GM19467 (cell line): Measurements from ENCODE around the gene FHOD1.

Experiments
- ATAC-seq: cut with Tn5 transposase; IDR thresholded peaks from one replicate; pipeline ENCODE4 v1.9.1; 2021; ENCODE audit warnings: mild to moderate bottlenecking, moderate library complexity; ENCODE audit not compliant: unreplicated experiment

The FHOD1 gene

GRCh38 chr16:67277999-67278772 is 30.9 kb upstream of the FHOD1 start:
- ATAC-seq = no peak

DNA sequence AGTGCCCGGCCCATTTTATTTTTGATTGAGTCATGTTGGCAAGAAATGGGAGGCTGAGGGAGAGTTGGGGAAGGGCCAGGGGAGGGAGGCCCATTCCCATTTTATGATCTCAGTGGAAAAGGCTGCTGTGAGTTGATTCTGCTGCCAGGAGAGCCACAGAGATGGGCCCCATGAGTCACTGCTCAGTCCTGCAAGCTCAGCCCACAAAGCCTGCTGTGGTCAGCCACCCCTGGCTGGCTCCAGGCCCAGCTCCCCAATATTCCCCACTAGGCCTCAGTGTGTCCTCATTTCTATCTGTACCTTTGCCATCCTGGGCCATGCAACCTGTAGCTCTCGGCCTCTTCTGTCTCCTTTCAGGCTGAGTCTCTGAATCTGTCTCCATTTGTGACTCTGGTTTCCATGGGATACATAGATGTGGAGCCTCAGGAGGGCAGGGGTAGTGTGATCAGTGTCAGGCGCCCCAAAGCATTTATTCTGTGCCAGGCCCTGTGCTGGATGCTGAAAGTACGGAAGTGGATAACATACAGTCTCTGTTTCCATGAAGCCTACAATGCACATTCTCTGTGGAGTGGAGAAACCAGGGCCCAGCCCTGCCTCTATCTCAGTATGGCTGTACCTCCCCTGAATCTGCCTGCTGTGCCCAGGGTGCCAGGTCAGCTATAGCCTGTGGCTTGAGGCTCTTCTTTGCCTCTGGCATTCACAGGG is 30.2 kb upstream of the FHOD1 start:
- no peak for ATAC-seq

GRCh38 chr16:67275321-67275720 is 28.0 kb upstream of the FHOD1 start:
- no peak for ATAC-seq

- ATAC-seq = no peak
Measured at GRCh38 chr16:67271446-67271845, 24.2 kb upstream of the FHOD1 start.

DNA sequence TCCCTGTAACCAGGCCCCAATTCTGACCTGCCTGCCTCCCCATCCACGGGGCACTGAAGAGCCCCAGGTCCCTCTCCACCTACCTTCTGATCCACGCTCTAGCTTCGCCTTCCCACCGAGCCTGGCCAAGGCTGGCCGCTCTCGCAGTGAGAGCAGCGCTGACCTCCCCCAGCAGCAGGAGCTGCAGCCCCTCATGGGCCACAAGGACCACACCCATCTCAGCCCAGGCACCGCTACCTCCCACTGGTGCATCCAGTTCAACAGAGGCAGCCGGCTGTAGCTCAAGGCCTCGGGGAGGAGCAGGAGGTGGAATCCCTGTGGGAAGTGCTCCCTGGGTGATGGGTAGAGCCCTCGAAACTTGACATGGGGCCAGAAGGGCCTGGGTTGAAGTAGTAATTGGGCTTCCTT is 23.7 kb upstream of the FHOD1 start:
- no peak for ATAC-seq

- ATAC-seq = no peak
Measured at GRCh38 chr16:67269766-67270165, 22.5 kb upstream of the FHOD1 start.

- ATAC-seq = no peak
Measured at GRCh38 chr16:67268136-67268579, 20.9 kb upstream of the FHOD1 start.

DNA sequence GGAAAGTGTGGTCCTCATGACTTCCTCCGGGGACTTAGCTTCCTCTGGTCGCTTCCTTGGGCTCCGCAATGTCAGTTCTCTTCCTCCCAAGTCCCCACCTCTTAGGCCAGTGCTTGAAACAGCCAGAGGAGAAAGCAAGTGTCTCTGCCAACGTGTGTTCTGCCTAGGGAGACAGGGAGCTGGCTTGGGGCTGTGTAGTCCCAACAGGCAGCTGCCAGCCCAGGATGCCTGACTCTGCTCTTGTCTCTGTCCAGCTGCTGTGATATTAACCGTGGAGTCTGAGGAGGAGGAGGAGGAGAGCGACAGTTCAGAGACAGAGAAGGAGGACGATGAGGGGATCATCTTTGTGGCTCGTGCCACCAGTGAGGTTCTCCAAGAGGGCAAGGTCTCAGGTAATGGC is 18.6 kb upstream of the FHOD1 start:
- no peak for ATAC-seq

GRCh38 chr16:67264866-67265265 is 17.6 kb upstream of the FHOD1 start:
- no peak for ATAC-seq

DNA sequence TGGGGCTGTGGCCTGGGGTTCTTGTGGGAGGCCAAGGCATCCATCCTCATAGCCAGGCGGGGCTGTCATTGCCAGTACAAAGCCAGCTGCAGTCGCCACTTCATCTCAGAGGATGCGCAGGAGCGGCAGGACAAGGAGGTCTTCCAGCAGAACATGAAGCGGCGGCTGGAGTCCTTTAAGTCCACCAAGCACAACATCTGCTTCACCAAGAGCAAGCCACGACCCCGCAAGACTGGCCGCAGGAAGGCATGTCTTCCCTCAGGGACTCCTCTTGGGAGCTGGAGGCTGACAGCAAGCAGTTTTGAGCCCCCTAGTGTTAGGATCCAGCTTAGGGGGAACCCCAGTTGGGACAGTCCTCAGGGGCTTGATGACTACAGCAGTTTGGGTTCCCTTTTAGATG is 17.0 kb upstream of the FHOD1 start:
- ATAC-seq = no peak

DNA sequence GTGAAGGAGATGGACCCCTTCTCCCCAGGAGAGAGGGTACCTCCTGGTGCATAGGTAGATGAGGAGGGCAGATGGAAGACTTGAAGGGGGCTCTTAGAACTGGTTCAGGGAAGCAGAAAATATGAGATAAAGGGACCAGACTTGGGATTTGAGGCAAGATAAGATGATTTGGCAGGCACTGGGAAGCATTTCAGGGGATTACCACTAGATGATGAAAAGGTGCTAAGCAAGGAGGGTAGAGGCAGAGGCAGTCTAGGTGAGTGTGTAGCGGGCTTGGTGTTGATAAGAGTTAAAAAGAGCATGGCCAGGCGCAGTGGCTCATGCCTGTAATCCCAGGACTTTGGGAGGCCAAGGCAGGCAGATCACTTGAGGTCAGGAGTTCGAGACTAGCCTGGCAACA is 15.9 kb upstream of the FHOD1 start:
- ATAC-seq = no peak

DNA sequence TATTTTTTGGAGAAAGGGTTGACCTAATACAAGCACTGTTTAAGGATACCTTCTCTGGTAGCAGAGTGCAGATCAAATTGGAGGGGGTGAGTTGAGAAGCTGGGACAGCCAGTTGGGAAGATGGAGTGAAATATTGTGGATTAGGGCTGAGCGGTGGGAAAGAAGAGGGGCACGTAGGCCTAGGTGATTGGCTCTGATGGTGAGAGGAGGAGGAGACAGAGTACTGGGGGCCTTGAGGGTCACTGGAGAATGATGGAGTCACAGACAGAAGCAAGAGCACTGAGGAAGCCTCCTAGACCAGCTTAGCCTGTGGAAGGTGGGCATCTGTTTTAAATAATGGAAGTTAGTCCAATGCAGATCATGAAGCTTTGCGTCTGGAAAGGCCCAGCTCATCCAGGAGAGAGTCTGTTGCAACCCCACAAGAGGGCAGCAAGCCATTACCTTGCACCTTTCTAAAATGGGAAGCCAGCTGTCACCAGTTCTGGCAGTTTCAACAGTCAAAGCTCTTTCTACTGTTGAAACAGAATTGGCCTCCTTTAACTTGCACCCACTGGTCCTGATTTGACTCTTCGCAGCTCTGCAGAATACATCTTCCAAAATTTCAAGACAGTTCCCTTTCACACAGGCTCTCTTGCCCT is 13.3 kb upstream of the FHOD1 start:
- ATAC-seq = no peak

DNA sequence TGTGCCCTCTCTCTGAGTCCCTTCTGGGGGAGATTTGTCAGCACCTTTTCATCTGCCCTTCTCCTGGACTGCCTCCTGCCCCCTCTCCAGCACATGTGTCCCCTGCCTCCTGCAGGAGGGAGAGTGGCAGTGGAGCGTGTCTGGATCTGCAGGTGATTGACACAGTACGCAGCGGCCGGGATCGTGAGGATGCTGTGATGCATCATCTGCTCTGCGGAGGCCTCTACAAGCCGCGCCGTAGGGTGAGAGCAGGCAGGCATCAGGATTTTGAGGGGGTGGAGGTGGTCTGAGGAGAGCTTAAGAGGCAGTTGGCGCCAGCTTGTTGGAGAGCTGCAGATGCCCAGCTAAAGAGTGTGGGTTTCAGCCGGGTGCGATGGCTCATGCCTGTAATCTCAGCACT is 12.4 kb upstream of the FHOD1 start:
- no peak for ATAC-seq

GRCh38 chr16:67258161-67258835 is 11.0 kb upstream of the FHOD1 start:
- no peak for ATAC-seq

- no peak for ATAC-seq
Measured at GRCh38 chr16:67257486-67258160, 10.3 kb upstream of the FHOD1 start.

- no peak for ATAC-seq
Measured at GRCh38 chr16:67256701-67257230, 9.5 kb upstream of the FHOD1 start.

GRCh38 chr16:67255553-67256221 is 8.4 kb upstream of the FHOD1 start:
- ATAC-seq = no peak

GRCh38 chr16:67254801-67255552 is 7.7 kb upstream of the FHOD1 start:
- ATAC-seq = no peak
